NT2/D1 (cell line): Measurements from ENCODE around the gene DHRS12.

Experiments
- SUZ12 ChIP-seq: IDR thresholded peaks from 2 replicates; pipeline ENCODE4 v1.6.1; 2011; ENCODE audit not compliant: insufficient read length, insufficient read depth; ENCODE audit errors: extremely low read depth
- YY1 ChIP-seq: IDR thresholded peaks from 2 replicates; pipeline ENCODE4 v1.6.1; 2011; ENCODE audit not compliant: insufficient read length, insufficient read depth
- ZNF274 ChIP-seq: IDR thresholded peaks from 2 replicates; pipeline ENCODE4 v1.6.1; 2011; ENCODE audit warnings: mild to moderate bottlenecking, low read depth, low read length

DNA sequence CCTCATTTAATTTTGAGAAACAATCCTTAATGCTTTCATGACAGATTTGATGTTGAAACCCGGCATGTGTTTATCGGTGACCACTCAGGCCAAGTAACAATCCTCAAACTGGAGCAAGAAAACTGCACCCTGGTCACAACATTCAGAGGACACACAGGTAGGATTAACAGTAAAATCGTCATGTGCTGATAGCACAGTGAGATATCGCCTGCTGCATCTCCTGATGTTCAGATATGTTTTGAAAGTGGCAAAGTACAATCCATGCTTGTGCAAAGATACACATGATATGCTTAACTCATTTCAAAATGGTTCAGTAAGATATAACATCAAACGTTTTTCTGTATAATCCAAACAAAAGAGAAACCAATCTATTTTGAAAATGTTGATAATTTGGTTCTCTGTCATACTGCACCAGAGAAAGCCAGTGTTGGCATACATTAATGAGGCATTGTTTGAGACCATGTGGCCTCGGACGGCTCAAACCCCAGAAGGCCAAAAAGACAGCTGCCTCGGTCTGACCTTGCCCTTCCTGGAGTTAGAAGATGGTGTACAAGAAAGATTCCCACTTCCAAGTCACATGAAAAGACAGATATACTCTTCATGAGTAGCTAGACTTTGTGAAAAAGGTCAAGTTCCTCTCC is 76.2 kb downstream of the DHRS12 start:
- TF ChIP-seq YY1 (no peak), SUZ12 (no peak), ZNF274 (no peak)
